H1 (cell line): ENCODE data around the gene HSF2. TPM values are rescaled to one million over a fixed set of nuclear protein-coding genes. Genes with fewer than 3 reads are reported as not detected.

ENCODE experiments used
- CTCF ChIA-PET: fragments of 300-600 bp; sonication (Branson Sonifier 250); formaldehyde crosslinking; loops from one replicate; lab custom pipeline; 2021; ENCODE audit not compliant: partially characterized antibody; lab: Charles Lee
- POLR2A ChIA-PET: fragments of 300-600 bp; sonication (Branson Sonifier 250); formaldehyde crosslinking; loops from one replicate; lab custom pipeline; 2021; ENCODE audit warnings: inconsistent platforms; ENCODE audit not compliant: partially characterized antibody; lab: Charles Lee
- DNase-seq, 2 experiments: peaks; one replicate each; pipeline versions ENCODE4 v3.0.0 to v3.0.0-alpha.2; 2010 to 2022; ENCODE audit warnings: low spot score in 2 of 2, low read depth in 1 of 2, mixed read lengths in 1 of 2
- FAIRE-seq: peaks from 2 replicates; lab custom pipeline; 2011; peaks lifted over from hg19 to GRCh38; lab: Jason Lieb, UNC
- H2AFZ ChIP-seq: 2 replicates; pipeline ENCODE4 v1.8.1; 2012; ENCODE audit warnings: low read length, inconsistent platforms
- H2AK5ac ChIP-seq: 2 replicates; pipeline ENCODE4 v1.6.1; 2013; ENCODE audit warnings: low read depth, low read length
- H2BK120ac ChIP-seq: replicated peaks from 2 replicates; pipeline ENCODE3; 2013; ENCODE audit warnings: low read depth, low read length, inconsistent platforms
- H2BK12ac ChIP-seq: 2 replicates; pipeline ENCODE4 v1.6.1; 2013; ENCODE audit warnings: low read depth, low read length
- H2BK15ac ChIP-seq: 2 replicates; pipeline ENCODE4 v1.6.1; 2013; ENCODE audit warnings: low read length
- H2BK20ac ChIP-seq: 2 replicates; pipeline ENCODE4 v1.6.1; 2013; ENCODE audit warnings: low read length
- H2BK5ac ChIP-seq: 2 replicates; pipeline ENCODE4 v1.6.1; 2013; ENCODE audit warnings: low read depth, low read length
- H3K14ac ChIP-seq: 2 replicates; pipeline ENCODE4 v1.6.1; 2013; ENCODE audit warnings: inconsistent platforms; ENCODE audit not compliant: insufficient read length
- H3K18ac ChIP-seq: 2 replicates; pipeline ENCODE4 v1.6.1; 2013; ENCODE audit warnings: low read length; ENCODE audit errors: extremely low read depth
- H3K23ac ChIP-seq: 2 replicates; pipeline ENCODE4 v1.6.1; 2013; ENCODE audit warnings: inconsistent platforms; ENCODE audit not compliant: insufficient read length
- H3K23me2 ChIP-seq: 2 replicates; pipeline ENCODE4 v1.6.1; 2013; ENCODE audit warnings: low read depth, low read length
- H3K27ac ChIP-seq: 2 replicates; pipeline ENCODE4 v1.6.1; 2011; ENCODE audit warnings: low read depth, low read length, inconsistent platforms
- H3K27me3 ChIP-seq, 4 experiments: replicated peaks in 1 of 4; 1 replicate in 1 of 4; 2 replicates in 3 of 4; pipeline versions ENCODE4 v1.6.1 to v1.8.1; 2011 to 2013; ENCODE audit warnings: low read length in 3 of 4, mild to moderate bottlenecking in 3 of 4, inconsistent platforms in 2 of 4, mixed read lengths in 2 of 4, moderate library complexity in 1 of 4; ENCODE audit not compliant: control insufficient read depth in 3 of 4, insufficient read depth in 3 of 4; ENCODE audit errors: extremely low read depth in 1 of 4
- H3K36me3 ChIP-seq, 4 experiments: 2 replicates each; pipeline versions ENCODE4 v1.6.1 to v1.8.1; 2011 to 2013; ENCODE audit warnings: mild to moderate bottlenecking in 4 of 4, low read length in 3 of 4, moderate library complexity in 2 of 4, control low read depth in 1 of 4, inconsistent platforms in 1 of 4; ENCODE audit not compliant: insufficient read depth in 4 of 4, control insufficient read depth in 2 of 4
- H3K4ac ChIP-seq: replicated peaks from 2 replicates; pipeline ENCODE3; 2013; ENCODE audit warnings: low read length, low read depth, mixed read lengths, inconsistent platforms; ENCODE audit not compliant: insufficient read length
- H3K4me1 ChIP-seq, 4 experiments: replicated peaks in 1 of 4; 1 replicate in 1 of 4; 2 replicates in 3 of 4; pipeline versions ENCODE4 v1.6.1 to v1.8.1; 2011 to 2013; ENCODE audit warnings: low read length in 3 of 4, inconsistent platforms in 2 of 4, mixed read lengths in 1 of 4; ENCODE audit not compliant: insufficient read depth in 4 of 4, control insufficient read depth in 3 of 4
- H3K4me2 ChIP-seq, 2 experiments: 2 replicates each; pipeline versions ENCODE4 v1.6.1 to v1.8.1; 2011 to 2013; ENCODE audit warnings: low read depth in 2 of 2, low read length in 2 of 2, control low read depth in 1 of 2, inconsistent platforms in 1 of 2, mild to moderate bottlenecking in 1 of 2; ENCODE audit not compliant: insufficient read depth in 1 of 2
- H3K4me3 ChIP-seq, 4 experiments: fragments of 200-600, 300-600 bp in 1 of 4; sonication (generic), shearing (Covaris generic), sonication (Bioruptor Twin) in 1 of 4; 2 replicates each; pipeline versions ENCODE4 v1.5.1 to v1.8.1; 2011 to 2016; ENCODE audit warnings: low read length in 4 of 4, low read depth in 3 of 4, control low read depth in 2 of 4, inconsistent platforms in 2 of 4, mild to moderate bottlenecking in 2 of 4, mixed read lengths in 1 of 4, moderate library complexity in 1 of 4; ENCODE audit not compliant: insufficient read depth in 2 of 4; ENCODE audit errors: extremely low read depth in 1 of 4
- H3K56ac ChIP-seq: replicated peaks from 2 replicates; pipeline ENCODE3; 2013; ENCODE audit warnings: low read depth, mild to moderate bottlenecking, mixed read lengths, low read length, inconsistent platforms; ENCODE audit not compliant: insufficient read length
- H3K79me1 ChIP-seq: 2 replicates; pipeline ENCODE4 v1.6.1; 2013; ENCODE audit warnings: low read depth, low read length, control low read depth
- H3K79me2 ChIP-seq, 2 experiments: 2 replicates each; pipeline versions ENCODE4 v1.6.1 to v1.8.1; 2012 to 2013; ENCODE audit warnings: low read length in 2 of 2, mild to moderate bottlenecking in 2 of 2, inconsistent platforms in 1 of 2; ENCODE audit not compliant: insufficient read depth in 2 of 2, control insufficient read depth in 1 of 2
- H3K9ac ChIP-seq, 4 experiments: replicated peaks in 1 of 4; 1 replicate in 1 of 4; 2 replicates in 3 of 4; pipeline versions ENCODE4 v1.6.1 to v1.8.1; 2011 to 2013; ENCODE audit warnings: low read depth in 3 of 4, low read length in 3 of 4, control low read depth in 2 of 4, mild to moderate bottlenecking in 2 of 4, moderate library complexity in 2 of 4, inconsistent platforms in 1 of 4; ENCODE audit errors: extremely low read depth in 1 of 4
- H3K9me3 ChIP-seq, 2 experiments: 2 replicates each; pipeline versions ENCODE4 v1.6.1 to v1.8.1; 2012 to 2013; ENCODE audit warnings: mild to moderate bottlenecking in 2 of 2, moderate library complexity in 2 of 2, control low read depth in 1 of 2, inconsistent platforms in 1 of 2, low read depth in 1 of 2, low read length in 1 of 2, mixed read lengths in 1 of 2; ENCODE audit not compliant: insufficient read depth in 2 of 2
- H4K20me1 ChIP-seq, 2 experiments: replicated peaks in 1 of 2; 2 replicates each; pipeline versions ENCODE3 to v1.8.1; 2011 to 2013; ENCODE audit warnings: inconsistent platforms in 2 of 2, low read length in 2 of 2, mild to moderate bottlenecking in 1 of 2; ENCODE audit not compliant: insufficient read depth in 2 of 2, control insufficient read depth in 1 of 2
- H4K5ac ChIP-seq: 2 replicates; pipeline ENCODE4 v1.6.1; 2013; ENCODE audit warnings: low read length, low read depth, mixed read lengths, inconsistent platforms; ENCODE audit not compliant: insufficient read length
- H4K8ac ChIP-seq: 2 replicates; pipeline ENCODE4 v1.8.0; 2013; ENCODE audit warnings: mild to moderate bottlenecking, moderate library complexity, low read length, inconsistent platforms; ENCODE audit not compliant: insufficient read depth; ENCODE audit errors: extremely low read depth
- H4K91ac ChIP-seq: replicated peaks from 2 replicates; pipeline ENCODE3; 2013; ENCODE audit warnings: low read length, mixed read lengths, inconsistent platforms; ENCODE audit not compliant: insufficient read length
- BCL11A ChIP-seq, 2 experiments: IDR thresholded peaks; one replicate each; pipeline ENCODE4 v1.6.1; 2011; ENCODE audit warnings: low read depth in 2 of 2, low read length in 2 of 2, mild to moderate bottlenecking in 2 of 2
- CBX8 ChIP-seq: fragments of 300-800, 300-1000 bp; sonication (generic); IDR thresholded peaks from 2 replicates; pipeline ENCODE4 v1.7.1; 2016; ENCODE audit warnings: low read depth, low read length, borderline replicate concordance
- GABPA ChIP-seq: IDR thresholded peaks from 2 replicates; pipeline ENCODE4 v1.6.1; 2011; ENCODE audit warnings: mild to moderate bottlenecking, low read length, moderate library complexity, borderline replicate concordance; ENCODE audit not compliant: insufficient read depth
- HDAC2 ChIP-seq, 2 experiments: fragments of 300-600 bp in 1 of 2; sonication (generic) in 1 of 2; IDR thresholded peaks; 2 replicates each; pipeline ENCODE4 v1.6.1; 2011 to 2012; ENCODE audit warnings: low read depth in 2 of 2, low read length in 2 of 2, mild to moderate bottlenecking in 2 of 2, moderate library complexity in 2 of 2, borderline replicate concordance in 1 of 2, inconsistent platforms in 1 of 2
- HDAC6 ChIP-seq: IDR thresholded peaks from one replicate; pipeline ENCODE4 v1.7.1; 2012; ENCODE audit warnings: low read depth, mild to moderate bottlenecking, inconsistent platforms, low read length, moderate library complexity
- JUN ChIP-seq: IDR thresholded peaks from 2 replicates; pipeline ENCODE4 v1.6.1; 2011; ENCODE audit warnings: low read depth, mild to moderate bottlenecking, improper control_type of control experiment, low read length
- MAX ChIP-seq: IDR thresholded peaks from 2 replicates; pipeline ENCODE4 v1.6.1; 2012; ENCODE audit warnings: inconsistent platforms
- NRF1 ChIP-seq: IDR thresholded peaks from 2 replicates; pipeline ENCODE4 v1.6.1; 2011; ENCODE audit warnings: mild to moderate bottlenecking, low read depth, low read length, improper control_type of control experiment
- RXRA ChIP-seq: IDR thresholded peaks from 2 replicates; pipeline ENCODE4 v1.6.1; 2011; ENCODE audit warnings: low read depth, mild to moderate bottlenecking, low read length, moderate library complexity; ENCODE audit not compliant: insufficient read depth
- SIN3A ChIP-seq, 2 experiments: IDR thresholded peaks in 1 of 2; conservative IDR thresholded peaks in 1 of 2; 2 replicates each; pipeline ENCODE4 v1.6.1; 2011 to 2012; ENCODE audit warnings: low read length in 2 of 2, improper control_type of control experiment in 1 of 2, low read depth in 1 of 2, mild to moderate bottlenecking in 1 of 2
- SIRT6 ChIP-seq: IDR thresholded peaks from one replicate; pipeline ENCODE4 v1.7.1; 2012; ENCODE audit warnings: low read length, inconsistent platforms
- SP1 ChIP-seq: IDR thresholded peaks from 2 replicates; pipeline ENCODE4 v1.6.1; 2011; ENCODE audit warnings: low read depth, low read length
- SP4 ChIP-seq: IDR thresholded peaks from 2 replicates; pipeline ENCODE4 v1.6.1; 2012; ENCODE audit warnings: low read length, inconsistent platforms
- TAF1 ChIP-seq: IDR thresholded peaks from 2 replicates; pipeline ENCODE4 v1.6.1; 2011; ENCODE audit warnings: mild to moderate bottlenecking, low read depth, low read length
- WGBS, 2 experiments: shearing (Covaris generic) in 1 of 2; methylation state at CpG; one replicate each; pipeline versions ENCODE4 v1.1.6 to v1.1.7; 2013 to 2015; ENCODE audit warnings: low lambda C conversion rate in 2 of 2, mixed read lengths in 2 of 2, inconsistent platforms in 1 of 2, low coverage in 1 of 2, missing lambda C conversion rate in 1 of 2; ENCODE audit not compliant: insufficient replicate concordance in 2 of 2, insufficient coverage in 1 of 2, insufficient read length in 1 of 2; ENCODE audit errors: extremely low coverage in 1 of 2, missing lambda C conversion rate in 1 of 2; 5-methylcytosine and 5-hydroxymethylcytosine counted together
- polyA plus RNA-seq, 7 experiments: library from polyadenylated mRNA; depleted of rRNA in 3 of 7; stranded (reverse) in 5 of 7; unstranded in 2 of 7; fragments of >200 nt in 5 of 7; fragments of 200-250 nt in 2 of 7; gene quantifications; 1 replicate in 5 of 7; 2 replicates in 1 of 7; 4 replicates in 1 of 7; pipeline versions ENCODE4 v1.2.1 to v1.2.3, GENCODE V29; 2011 to 2013; ENCODE audit warnings: missing spikeins in 2 of 7, mixed read lengths in 2 of 7
- total RNA-seq: library from RNA; stranded (reverse); fragmentation: NEBNext Ultra II Directional; extraction: Animal tissue kit (Norgen Biotek cat#: 25700); gene quantifications from 2 replicates; pipeline ENCODE4 v1.2.1, GENCODE V29; 2021

Gene HSF2
- total and polyA plus RNA-seq, 2 of the 8 experiments (the other 6 are each of a cell fraction or from before 2014, with no cell fraction given): 16.3 to 18.3 TPM

GRCh38 chr6:122416825-122417224, 17.4 kb downstream of the HSF2 start:
- no peak overlapping the region for H3K27ac ChIP-seq
- H2BK5ac ChIP-seq: no peak overlapping the region
- H3K4me2 ChIP-seq: no peak overlapping the region
- no peaks in the 10 kb centered on the region for H3K23me2 ChIP-seq
- no peak overlapping the region for H2AK5ac ChIP-seq
- H3K4me3 ChIP-seq: no peak overlapping the region
- H3K18ac ChIP-seq: no peak overlapping the region
- H2BK120ac ChIP-seq: no peak overlapping the region
- no peak overlapping the region for H3K4ac ChIP-seq
- no peak overlapping the region for H2BK12ac ChIP-seq
- H3K27me3 ChIP-seq: no peaks in the 10 kb centered on the region
- H4K20me1 ChIP-seq: no peaks in the 10 kb centered on the region
- H3K9me3 ChIP-seq: no peaks in the 10 kb centered on the region
- no peak overlapping the region for H3K56ac ChIP-seq
- ChIA-PET CTCF (interaction anchor here (0.7 to 2.5 kb wide), 4 partner anchors 9 to 215 kb away, joined by 3 to 8 read pairs (median 5); no protein-coding TSS in a partner anchor), POLR2A (interaction anchor here (0.6 kb wide), 1 partner anchor 1988 kb away, joined by 4 read pairs; no protein-coding TSS in a partner anchor)
- H4K8ac ChIP-seq: no peak overlapping the region
- no peak overlapping the region for H2BK20ac ChIP-seq
- DNase-seq (no peak), FAIRE-seq (no peak)
- 95% methylated on average over 1 of the region's 1 CpG; no CpG with 5 or more reads in 1 of the 2 experiments for WGBS, 2 experiments
- 0 out of 4 replicates have a peak, but pooled peaks cover 0 to 3% of the 10 kb centered on the region in 2 experiments for H3K79me2 ChIP-seq
- H3K36me3 ChIP-seq: peaks cover 0 to 25% (median 4%) of the 10 kb centered on the region in 4 experiments; a peak in 4 of 8 replicates
- no peak overlapping the region for H3K9ac ChIP-seq
- H2BK15ac ChIP-seq: no peak overlapping the region
- H4K5ac ChIP-seq: no peak overlapping the region
- H2AFZ ChIP-seq: no peak overlapping the region
- H3K14ac ChIP-seq: no peak overlapping the region
- H3K23ac ChIP-seq: no peak overlapping the region
- no peaks in the 10 kb centered on the region for H3K4me1 ChIP-seq
- H3K79me1 ChIP-seq: no peaks in the 10 kb centered on the region
- H4K91ac ChIP-seq: no peak overlapping the region
- no peak for TF ChIP-seq BCL11A (IDR thresholded peaks at IDR 0.05; ENCODE audit: low read depth in 2 of 2, low read length in 2 of 2)
- TF ChIP-seq RXRA: no peak
- no peak for TF ChIP-seq SIN3A (conservative IDR thresholded peaks at IDR 0.05 in 1 of 2, IDR thresholded peaks at IDR 0.05 in 1 of 2; ENCODE audit: low read depth in 1 of 2, low read length in 2 of 2)
- no peak for TF ChIP-seq SP4
- TF ChIP-seq SIRT6: no peak
- TF ChIP-seq NRF1: no peak
- no peak for TF ChIP-seq HDAC6
- no peak for TF ChIP-seq MAX
- TF ChIP-seq HDAC2 (IDR thresholded peaks at IDR 0.05; ENCODE audit: borderline replicate concordance in 1 of 2, low read depth in 2 of 2, low read length in 2 of 2): no peak
- TF ChIP-seq TAF1: no peak
- no peak for TF ChIP-seq CBX8
- no peak for TF ChIP-seq SP1
- TF ChIP-seq JUN: no peak
- TF ChIP-seq GABPA: no peak
